ENCODE measurements around the gene CPNE9. TPM values are rescaled to one million over a fixed set of nuclear protein-coding genes. Genes with fewer than 3 reads are reported as not detected.

Gene CPNE9
- total RNA-seq, 1 donor from 2014 or later, result not detected

DNA sequence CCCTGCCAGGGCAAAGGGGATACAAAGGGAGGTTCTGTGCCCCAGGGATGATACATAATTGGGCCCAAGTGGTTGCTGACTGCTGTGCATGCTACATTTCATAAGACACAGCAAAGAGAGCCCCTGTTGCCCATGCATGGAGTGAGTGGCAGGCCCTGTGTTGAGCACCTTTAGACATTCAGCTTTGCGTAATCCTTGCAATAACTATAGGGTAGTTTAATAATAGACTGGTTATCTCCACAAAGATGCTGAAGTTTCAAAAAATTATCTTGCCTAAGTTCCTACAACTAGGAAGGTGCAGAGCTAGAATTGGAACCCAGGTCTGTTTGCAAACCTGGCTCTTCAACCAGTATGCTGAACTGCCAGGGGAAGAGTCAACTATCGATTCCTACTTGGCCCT, 44.4 kb downstream of the CPNE9 start:
- H3K36me3 Mint-ChIP-seq, result peaks cover 34% of the 10 kb centered on the region

DNA sequence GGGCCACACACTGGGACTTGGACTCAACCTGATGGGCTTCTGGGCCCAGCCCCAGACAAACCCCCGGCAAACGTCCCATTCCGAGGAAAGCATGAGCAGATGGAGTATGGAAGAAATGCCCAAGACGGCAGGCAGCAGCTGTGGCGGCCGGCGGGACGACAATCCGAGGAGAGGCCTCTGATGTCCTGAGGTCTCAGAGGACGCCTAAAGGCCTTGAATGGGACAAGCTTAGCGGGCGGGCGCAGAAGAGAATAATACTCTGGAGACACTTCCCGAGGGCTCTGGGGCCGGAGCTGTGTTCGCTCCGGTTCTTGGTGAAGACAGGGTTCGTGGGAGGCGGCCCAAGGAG, 45.6 kb downstream of the CPNE9 start:
- Histone ChIP-seq H3K36me3 (no peaks in the 10 kb centered on the region), H4K20me1 (ENCODE audit: low read depth) (no peaks in the 10 kb centered on the region), H2AFZ (replicated peaks) (peak overlapping the region; percentile 87), H3K27ac (peak overlapping the region; percentile 93), H3K9ac (peak overlapping the region; percentile 54), H3K9me3 (ENCODE audit: low read depth) (no peaks in the 10 kb centered on the region), H3K27me3 (no peaks in the 10 kb centered on the region), H3K79me2 (ENCODE audit: low read depth) (peaks cover 16% of the 10 kb centered on the region), H3F3A (ENCODE audit: low read depth) (peaks cover 27% of the 10 kb centered on the region), H3K4me2 (peak overlapping the region; percentile 82), H3K4me3 (peak overlapping the region; percentile 64), H3K4me1 (peaks cover 4% of the 10 kb centered on the region)
- peaks cover 34% of the 10 kb centered on the region for H3K36me3 Mint-ChIP-seq
- H3K4me1 Mint-ChIP-seq, result peaks cover 18% of the 10 kb centered on the region
- H3K4me3 Mint-ChIP-seq, result peak overlapping the region; percentile 96
- DNase-seq (ENCODE audit: low spot score), result no peak
- no peak for TF ChIP-seq EZH2phosphoT487 (IDR thresholded peaks at IDR 0.05)
- TF ChIP-seq EZH2 (IDR thresholded peaks at IDR 0.05), result no peak
- TF ChIP-seq, protein P1, sequence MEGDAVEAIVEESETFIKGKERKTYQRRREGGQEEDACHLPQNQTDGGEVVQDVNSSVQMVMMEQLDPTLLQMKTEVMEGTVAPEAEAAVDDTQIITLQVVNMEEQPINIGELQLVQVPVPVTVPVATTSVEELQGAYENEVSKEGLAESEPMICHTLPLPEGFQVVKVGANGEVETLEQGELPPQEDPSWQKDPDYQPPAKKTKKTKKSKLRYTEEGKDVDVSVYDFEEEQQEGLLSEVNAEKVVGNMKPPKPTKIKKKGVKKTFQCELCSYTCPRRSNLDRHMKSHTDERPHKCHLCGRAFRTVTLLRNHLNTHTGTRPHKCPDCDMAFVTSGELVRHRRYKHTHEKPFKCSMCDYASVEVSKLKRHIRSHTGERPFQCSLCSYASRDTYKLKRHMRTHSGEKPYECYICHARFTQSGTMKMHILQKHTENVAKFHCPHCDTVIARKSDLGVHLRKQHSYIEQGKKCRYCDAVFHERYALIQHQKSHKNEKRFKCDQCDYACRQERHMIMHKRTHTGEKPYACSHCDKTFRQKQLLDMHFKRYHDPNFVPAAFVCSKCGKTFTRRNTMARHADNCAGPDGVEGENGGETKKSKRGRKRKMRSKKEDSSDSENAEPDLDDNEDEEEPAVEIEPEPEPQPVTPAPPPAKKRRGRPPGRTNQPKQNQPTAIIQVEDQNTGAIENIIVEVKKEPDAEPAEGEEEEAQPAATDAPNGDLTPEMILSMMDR (IDR thresholded peaks at IDR 0.05), result no peak
- no peaks in the 10 kb centered on the region for H3K9me3 Mint-ChIP-seq
- peaks cover 2% of the 10 kb centered on the region for H3K27me3 Mint-ChIP-seq (ENCODE audit: insufficient read depth, low read depth)
- peak overlapping the region; percentile 90 for H3K27ac Mint-ChIP-seq

More for the DNA sequence above, 44.4 kb downstream of the CPNE9 start:
- TF ChIP-seq, protein P1 (IDR thresholded peaks at IDR 0.05), result no peak
- TF ChIP-seq EZH2phosphoT487 (IDR thresholded peaks at IDR 0.05), result no peak
- TF ChIP-seq EZH2 (IDR thresholded peaks at IDR 0.05), result no peak
- Histone ChIP-seq H3K27ac (no peak overlapping the region), H2AFZ (replicated peaks) (no peak overlapping the region), H3F3A (ENCODE audit: low read depth) (peaks cover 27% of the 10 kb centered on the region), H3K36me3 (no peaks in the 10 kb centered on the region), H3K4me2 (no peak overlapping the region), H3K79me2 (ENCODE audit: low read depth) (peaks cover 16% of the 10 kb centered on the region), H3K27me3 (no peaks in the 10 kb centered on the region), H3K4me1 (peaks cover 4% of the 10 kb centered on the region), H3K4me3 (no peak overlapping the region), H4K20me1 (ENCODE audit: low read depth) (no peaks in the 10 kb centered on the region), H3K9ac (no peak overlapping the region), H3K9me3 (ENCODE audit: low read depth) (no peaks in the 10 kb centered on the region)
- peak overlapping the region; percentile 38 for H3K4me3 Mint-ChIP-seq
- no peak for DNase-seq (ENCODE audit: low spot score)
- H3K27ac Mint-ChIP-seq, result no peak overlapping the region
- peaks cover 2% of the 10 kb centered on the region for H3K27me3 Mint-ChIP-seq (ENCODE audit: insufficient read depth, low read depth)
- peaks cover 18% of the 10 kb centered on the region for H3K4me1 Mint-ChIP-seq
- H3K9me3 Mint-ChIP-seq, result no peaks in the 10 kb centered on the region

DNA sequence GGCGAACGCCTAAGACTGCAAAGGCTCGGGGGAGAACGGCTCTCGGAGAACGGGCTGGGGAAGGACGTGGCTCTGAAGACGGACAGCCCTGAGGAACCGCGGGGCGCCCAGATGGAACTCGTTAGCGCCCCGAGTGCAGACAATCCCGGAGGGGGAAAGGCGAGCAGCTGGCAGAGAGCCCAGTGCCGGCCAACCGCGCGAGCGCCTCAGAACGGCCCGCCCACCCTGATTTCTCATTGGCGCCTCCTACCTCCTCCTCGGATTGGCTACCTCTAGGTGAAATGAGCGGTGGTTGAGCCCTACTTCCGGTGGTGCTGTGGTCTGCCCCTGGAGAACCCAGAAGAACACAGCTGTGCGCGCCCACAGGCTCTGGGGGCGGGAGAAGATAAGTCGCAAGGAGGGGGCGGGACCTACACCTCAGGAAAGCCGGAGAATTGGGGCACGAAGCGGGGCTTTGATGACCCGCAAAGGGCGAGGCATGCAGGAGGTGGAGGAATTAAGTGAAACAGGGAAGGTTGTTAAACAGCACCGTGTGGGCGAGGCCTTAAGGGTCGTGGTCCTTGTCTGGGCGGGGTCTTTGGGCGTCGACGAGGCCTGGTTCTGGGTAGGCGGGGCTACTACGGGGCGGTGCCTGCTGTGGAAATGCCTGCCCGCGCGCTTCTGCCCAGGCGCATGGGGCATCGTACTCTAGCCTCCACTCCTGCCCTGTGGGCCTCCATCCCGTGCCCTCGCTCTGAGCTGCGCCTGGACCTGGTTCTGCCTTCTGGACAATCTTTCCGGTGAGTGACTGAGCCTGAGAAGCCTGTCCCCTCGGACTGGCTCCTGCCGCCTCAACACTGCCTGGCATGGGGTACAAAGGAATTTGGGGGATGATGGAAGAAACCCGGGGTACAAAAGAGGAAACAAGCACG, 46.3 kb downstream of the CPNE9 start, which contains the start of gene OGG1:
Gene OGG1 (plus strand): TSS at position 308 of the 911 bp plus-strand sequence. CDS start 335 bp downstream, at position 643.
- peak within 1 kb of the TSS; percentile 88 for H2AFZ ChIP-seq (replicated peaks)
- peak within 1 kb of the TSS; percentile 54 for H3K9ac ChIP-seq
- H3K4me3 Mint-ChIP-seq, result peak within 1 kb of the TSS; percentile 96
- H3K9me3 Mint-ChIP-seq, result no peaks in the 10 kb centered on the region
- no peaks in the 10 kb centered on the region for H3K9me3 ChIP-seq (ENCODE audit: low read depth)
- peaks cover 32% of the 10 kb centered on the region for H3K36me3 Mint-ChIP-seq
- H3K27me3 ChIP-seq, result no peaks in the 10 kb centered on the region
- peak within 1 kb of the TSS; percentile 90 for H3K27ac Mint-ChIP-seq
- peaks cover 3% of the 10 kb centered on the region for H4K20me1 ChIP-seq (ENCODE audit: low read depth)
- H3K4me1 Mint-ChIP-seq, result peaks cover 18% of the 10 kb centered on the region
- H3K27me3 Mint-ChIP-seq (ENCODE audit: insufficient read depth, low read depth), result peaks cover 2% of the 10 kb centered on the region
- H3K79me2 ChIP-seq (ENCODE audit: low read depth), result peaks cover 16% of the 10 kb centered on the region
- H3K4me3 ChIP-seq, result peak within 1 kb of the TSS; percentile 64
- peak; percentile 98 for DNase-seq (ENCODE audit: low spot score)
- no peaks in the 10 kb centered on the region for H3K36me3 ChIP-seq
- H3K4me1 ChIP-seq, result peaks cover 4% of the 10 kb centered on the region
- TF ChIP-seq, protein P1 (IDR thresholded peaks at IDR 0.05), result peak; percentile 3
- no peak for TF ChIP-seq EZH2phosphoT487 (IDR thresholded peaks at IDR 0.05)
- H3F3A ChIP-seq (ENCODE audit: low read depth), result peaks cover 27% of the 10 kb centered on the region
- H3K27ac ChIP-seq, result peak within 1 kb of the TSS; percentile 93
- H3K4me2 ChIP-seq, result peak within 1 kb of the TSS; percentile 82

All from neural progenitor cell (in vitro differentiated cells).